ENCODE data around the gene SV2B. TPM values are rescaled to one million over a fixed set of nuclear protein-coding genes. Genes with fewer than 3 reads are reported as not detected.

The SV2B gene
- total RNA-seq, 1 experiment from 2014 or later = not detected

DNA sequence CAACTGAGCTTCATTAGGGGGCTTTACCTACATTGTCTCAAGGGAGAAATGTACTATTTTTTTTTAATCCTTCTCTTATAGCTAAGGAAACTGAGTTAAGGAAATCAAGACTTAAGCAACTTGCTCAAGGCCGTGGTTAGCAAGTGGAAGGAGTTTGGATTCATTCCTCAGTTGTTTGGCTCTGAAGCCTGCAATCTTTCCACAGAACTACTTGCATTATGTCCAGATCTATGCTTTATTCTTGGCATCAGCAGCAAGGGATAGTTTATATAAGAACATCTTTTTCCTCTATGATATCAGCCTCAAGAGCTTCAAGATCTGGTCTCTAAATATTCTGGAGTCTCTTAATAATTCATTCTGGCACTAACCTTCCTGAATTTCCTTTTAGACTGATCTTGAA, 182.4 kb downstream of the SV2B start:
- Histone ChIP-seq H3K27me3 (ENCODE audit: insufficient read depth, low read length) (no peaks in the 10 kb centered on the region), H3K23ac (ENCODE audit: insufficient read length, low read depth, low read length) (no peak overlapping the region), H2BK12ac (ENCODE audit: insufficient read length, low read depth, low read length) (no peak overlapping the region), H4K20me1 (ENCODE audit: control insufficient read depth, insufficient read depth, insufficient read length) (no peaks in the 10 kb centered on the region), H3K79me2 (ENCODE audit: insufficient read depth, low read length) (no peaks in the 10 kb centered on the region), H3K27ac (ENCODE audit: insufficient read length, low read depth, low read length) (no peak overlapping the region), H4K5ac (ENCODE audit: insufficient read length, low read depth, low read length) (no peak overlapping the region), H3K9me3 (ENCODE audit: control insufficient read depth, low read depth, low read length) (no peaks in the 10 kb centered on the region), H3K14ac (ENCODE audit: insufficient read depth, low read length) (no peak overlapping the region), H4K91ac (ENCODE audit: insufficient read length, low read depth, low read length) (no peak overlapping the region), H3K79me1 (ENCODE audit: insufficient read depth, low read depth, low read length, poor library complexity, severe bottlenecking) (no peaks in the 10 kb centered on the region), H3K4me1 (ENCODE audit: insufficient read depth, low read length) (no peaks in the 10 kb centered on the region), H3K18ac (ENCODE audit: insufficient read length, low read depth, low read length) (no peak overlapping the region), H2BK5ac (ENCODE audit: insufficient read length, low read length) (no peak overlapping the region), H3T11ph (ENCODE audit: low read length) (no peak overlapping the region), H3K4me2 (ENCODE audit: insufficient read depth, insufficient read length, low read length) (no peak overlapping the region), H2AFZ (ENCODE audit: low read length) (no peak overlapping the region), H3K23me2 (ENCODE audit: insufficient read length, low read depth, low read length, poor library complexity, severe bottlenecking) (no peaks in the 10 kb centered on the region), H3K4ac (ENCODE audit: low read depth, low read length) (no peak overlapping the region), H4K8ac (replicated peaks; ENCODE audit: insufficient read length, low read depth, low read length) (no peak overlapping the region), H2BK20ac (ENCODE audit: low read depth, low read length, poor library complexity, severe bottlenecking) (no peak overlapping the region), H3K9ac (ENCODE audit: extremely low read depth, insufficient read length, low read length) (no peak overlapping the region), H2AK5ac (ENCODE audit: insufficient read length, low read length) (no peak overlapping the region), H3K56ac (ENCODE audit: insufficient read length, low read depth, low read length) (no peak overlapping the region), H2BK15ac (ENCODE audit: low read depth, low read length) (no peak overlapping the region), H2BK120ac (ENCODE audit: low read depth, low read length, poor library complexity, severe bottlenecking) (no peak overlapping the region)
- H3K9me3 Mint-ChIP-seq = no peaks in the 10 kb centered on the region
- no peak overlapping the region for H3K27ac Mint-ChIP-seq
- no peaks in the 10 kb centered on the region; the same call in 1 of the 2 replicates for H3K27me3 Mint-ChIP-seq (ENCODE audit: low read depth)
- no CpG with 5 or more reads among the region's 1 CpG for WGBS (ENCODE audit: extremely low coverage, insufficient read length, low lambda C conversion rate)
- H3K4me1 Mint-ChIP-seq = no peaks in the 10 kb centered on the region
- H3K4me3 Mint-ChIP-seq = no peak overlapping the region
- DNase-seq = no peak
- TF ChIP-seq CTCF (conservative IDR thresholded peaks at IDR 0.05) = no peak
- H3K36me3 Mint-ChIP-seq (ENCODE audit: insufficient read depth in 1 of 3, low read depth in 3 of 3) = no peaks in the 10 kb centered on the region

All from H9 (cell line).